Measurements from ENCODE around the gene KIAA0319L.

The KIAA0319L gene

GRCh38 chr1:35434703-35435102 is 122.5 kb downstream of the KIAA0319L start:
- DNase-seq (ENCODE audit: low read depth) = no peak
- H3K4me3 ChIP-seq (ENCODE audit: low read depth, low read length) = no peak overlapping the region
- TF ChIP-seq CTCF (IDR thresholded peaks at IDR 0.05; ENCODE audit: low read depth, low read length, missing control alignments) = no peak
- in situ Hi-C loops (cut with HindIII; ENCODE audit: low sequenced_read_pairs) = loop anchor here (25.0 kb wide), 1 partner anchor 303 kb away; no protein-coding TSS in a partner anchor

- H3K4me3 ChIP-seq (ENCODE audit: low read depth, low read length) = no peak overlapping the region
- in situ Hi-C loops (cut with HindIII; ENCODE audit: low sequenced_read_pairs) = loop anchor here (25.0 kb wide), 1 partner anchor 304 kb away; no protein-coding TSS in a partner anchor
- DNase-seq (ENCODE audit: low read depth) = no peak
- TF ChIP-seq CTCF (IDR thresholded peaks at IDR 0.05; ENCODE audit: low read depth, low read length, missing control alignments) = no peak
Measured at GRCh38 chr1:35433714-35434113, 123.5 kb downstream of the KIAA0319L start.

GRCh38 chr1:35432231-35432630 is 125.0 kb downstream of the KIAA0319L start:
- DNase-seq (ENCODE audit: low read depth) = no peak
- in situ Hi-C loops (cut with HindIII; ENCODE audit: low sequenced_read_pairs) = loop anchor here (25.0 kb wide), 1 partner anchor 305 kb away; no protein-coding TSS in a partner anchor
- H3K4me3 ChIP-seq (ENCODE audit: low read depth, low read length) = no peak overlapping the region
- no peak for TF ChIP-seq CTCF (IDR thresholded peaks at IDR 0.05; ENCODE audit: low read depth, low read length, missing control alignments)

- no peak overlapping the region for H3K4me3 ChIP-seq (ENCODE audit: low read depth, low read length)
- no peak for TF ChIP-seq CTCF (IDR thresholded peaks at IDR 0.05; ENCODE audit: low read depth, low read length, missing control alignments)
- no peak for DNase-seq (ENCODE audit: low read depth)
- in situ Hi-C loops (cut with HindIII; ENCODE audit: low sequenced_read_pairs) = loop anchor here (25.0 kb wide), 1 partner anchor 306 kb away; no protein-coding TSS in a partner anchor
Measured at GRCh38 chr1:35431173-35431599, 126.0 kb downstream of the KIAA0319L start.

- no peak overlapping the region for H3K4me3 ChIP-seq (ENCODE audit: low read depth, low read length)
- TF ChIP-seq CTCF (IDR thresholded peaks at IDR 0.05; ENCODE audit: low read depth, low read length, missing control alignments) = no peak
- in situ Hi-C loops (cut with HindIII; ENCODE audit: low sequenced_read_pairs) = loop anchor here (25.0 kb wide), 1 partner anchor 307 kb away; no protein-coding TSS in a partner anchor
- DNase-seq (ENCODE audit: low read depth) = no peak
Measured at GRCh38 chr1:35430762-35431161, 126.4 kb downstream of the KIAA0319L start.

- in situ Hi-C loops (cut with HindIII; ENCODE audit: low sequenced_read_pairs) = loop anchor here (25.0 kb wide), 1 partner anchor 309 kb away; no protein-coding TSS in a partner anchor
- TF ChIP-seq CTCF (IDR thresholded peaks at IDR 0.05; ENCODE audit: low read depth, low read length, missing control alignments) = no peak
- H3K4me3 ChIP-seq (ENCODE audit: low read depth, low read length) = no peak overlapping the region
Measured at GRCh38 chr1:35428360-35428759, 128.8 kb downstream of the KIAA0319L start.

More at GRCh38 chr1:35428360-35428759, 128.8 kb downstream of the KIAA0319L start:
- DNase-seq (ENCODE audit: low read depth) = no peak
